GM23338 (cell line): ENCODE results near the gene GPR35. TPM values are rescaled to one million over a fixed set of nuclear protein-coding genes. Genes with fewer than 3 reads are reported as not detected.

Source experiments
- ATAC-seq: fragments of 200-7000 bp; cut with Tn5 transposase; 3 replicates; pipeline ENCODE4 v1.9.1; 2020
- DNase-seq: peaks from one replicate; pipeline ENCODE4 v3.0.0-alpha.2; 2015; ENCODE audit warnings: low spot score
- H2AFZ ChIP-seq: fragments of 200-600 bp; sonication (generic); 2 replicates; pipeline ENCODE4 v1.8.0; 2016; ENCODE audit warnings: antibody characterized with exemption, mild to moderate bottlenecking, moderate library complexity
- H3F3A ChIP-seq: fragments of 200-600 bp; sonication (generic); replicated peaks from 2 replicates; pipeline ENCODE4 v1.8.0; 2017; ENCODE audit warnings: antibody characterized with exemption, mixed run types, low read depth
- H3K27ac ChIP-seq: fragments of 200-600 bp; sonication (generic); 2 replicates; pipeline ENCODE4 v1.6.1; 2016; ENCODE audit warnings: low read depth
- H3K27me3 ChIP-seq: fragments of 200-600 bp; sonication (generic); 2 replicates; pipeline ENCODE4 v1.8.0; 2016; ENCODE audit warnings: mild to moderate bottlenecking, mixed run types, moderate library complexity; ENCODE audit not compliant: insufficient read depth
- H3K36me3 ChIP-seq: fragments of 200-600 bp; sonication (generic); 2 replicates; pipeline ENCODE4 v1.8.0; 2016; ENCODE audit warnings: mild to moderate bottlenecking; ENCODE audit not compliant: insufficient read depth
- H3K4me1 ChIP-seq: fragments of 200-600 bp; sonication (generic); 2 replicates; pipeline ENCODE4 v1.8.0; 2016; ENCODE audit warnings: mild to moderate bottlenecking, moderate library complexity; ENCODE audit not compliant: insufficient read depth
- H3K4me2 ChIP-seq: fragments of 200-600 bp; sonication (generic); 2 replicates; pipeline ENCODE4 v1.7.1; 2017; ENCODE audit warnings: mixed run types
- H3K4me3 ChIP-seq: fragments of 200-600 bp; sonication (generic); 2 replicates; pipeline ENCODE4 v1.6.1; 2016; ENCODE audit warnings: mixed run types
- H3K79me2 ChIP-seq: fragments of 200-600 bp; sonication (generic); replicated peaks from 2 replicates; pipeline ENCODE4 v1.8.0; 2017; ENCODE audit warnings: mild to moderate bottlenecking; ENCODE audit not compliant: insufficient read depth
- H3K9me2 ChIP-seq: fragments of 200-600 bp; sonication (generic); 2 replicates; pipeline ENCODE4 v1.8.0; 2017; ENCODE audit not compliant: insufficient read depth
- H4K20me1 ChIP-seq: fragments of 200-600 bp; sonication (generic); replicated peaks from 2 replicates; pipeline ENCODE4 v1.8.0; 2017; ENCODE audit warnings: mild to moderate bottlenecking; ENCODE audit not compliant: insufficient read depth
- H3K27ac Mint-ChIP-seq: 2 replicates; pipeline ENCODE4 v1.8.0; 2020; ENCODE audit warnings: inconsistent platforms, mild to moderate bottlenecking, moderate library complexity, mixed read lengths
- H3K27me3 Mint-ChIP-seq: 3 replicates; pipeline ENCODE4 v1.8.0; 2022; ENCODE audit warnings: low read depth, mild to moderate bottlenecking, moderate library complexity, mixed read lengths, inconsistent platforms; ENCODE audit not compliant: insufficient read depth, poor library complexity
- H3K36me3 Mint-ChIP-seq: 3 replicates; pipeline ENCODE4 v1.8.0; 2021; ENCODE audit warnings: low read depth, mild to moderate bottlenecking, inconsistent platforms, moderate library complexity, mixed read lengths
- H3K4me1 Mint-ChIP-seq: 3 replicates; pipeline ENCODE4 v1.8.0; 2020; ENCODE audit warnings: mild to moderate bottlenecking, inconsistent platforms, mixed read lengths
- H3K4me3 Mint-ChIP-seq: 3 replicates; pipeline ENCODE4 v1.8.0; 2021; ENCODE audit warnings: moderate library complexity, mild to moderate bottlenecking, inconsistent platforms, mixed read lengths
- H3K9me3 Mint-ChIP-seq: 3 replicates; pipeline ENCODE4 v1.8.0; 2020; ENCODE audit warnings: moderate library complexity, mild to moderate bottlenecking, inconsistent platforms, mixed read lengths
- CREB1 ChIP-seq: fragments of 250-450 bp; sonication (Bioruptor Pico); IDR thresholded peaks from 2 replicates; pipeline ENCODE4 v1.5.0; 2020; ENCODE audit warnings: low read depth, mild to moderate bottlenecking, moderate library complexity
- ETS1 ChIP-seq: IDR thresholded peaks from 2 replicates; pipeline ENCODE4 v1.6.1; 2016; ENCODE audit warnings: antibody characterized with exemption
- EZH2 ChIP-seq: fragments of 200-600 bp; sonication (generic); IDR thresholded peaks from one replicate; pipeline ENCODE4 v1.8.0; 2017; ENCODE audit warnings: antibody characterized with exemption, mild to moderate bottlenecking, low read depth; ENCODE audit not compliant: unreplicated experiment
- EZH2phosphoT487 ChIP-seq: fragments of 200-600 bp; sonication (generic); IDR thresholded peaks from one replicate; pipeline ENCODE4 v1.8.1; 2018; ENCODE audit warnings: antibody characterized with exemption; ENCODE audit not compliant: unreplicated experiment
- JUNB ChIP-seq: IDR thresholded peaks from one replicate; pipeline ENCODE4 v1.6.1; 2016; ENCODE audit warnings: antibody characterized with exemption; ENCODE audit not compliant: unreplicated experiment
- NANOG ChIP-seq: IDR thresholded peaks from 2 replicates; pipeline ENCODE4 v1.6.1; 2016; ENCODE audit warnings: antibody characterized with exemption, borderline replicate concordance
- POLR2AphosphoS5 ChIP-seq: IDR thresholded peaks from 2 replicates; pipeline ENCODE4 v1.6.1; 2016; ENCODE audit warnings: antibody characterized with exemption, low read depth
- REST ChIP-seq: IDR thresholded peaks from one replicate; pipeline ENCODE4 v1.6.1; 2018; ENCODE audit warnings: antibody characterized with exemption; ENCODE audit not compliant: unreplicated experiment
- STAT1 ChIP-seq: IDR thresholded peaks from one replicate; pipeline ENCODE4 v1.6.1; 2016; ENCODE audit warnings: antibody characterized with exemption; ENCODE audit not compliant: unreplicated experiment
- ZNF114 ChIP-seq: fragments of 250-450 bp; sonication (Bioruptor Pico); IDR thresholded peaks from 2 replicates; pipeline ENCODE4 v1.5.0; 2020; ENCODE audit warnings: mild to moderate bottlenecking, moderate library complexity
- ZNF331 ChIP-seq: fragments of 250-450 bp; sonication (Bioruptor Pico); IDR thresholded peaks from 2 replicates; pipeline ENCODE4 v1.5.0; 2020; ENCODE audit warnings: low read depth, mild to moderate bottlenecking, moderate library complexity
- polyA plus RNA-seq: library from polyadenylated mRNA; unstranded; fragments of >200 nt; fragmentation: Nextera tagmentation; extraction: Ambion mirVana; gene quantifications from 2 replicates; pipeline ENCODE4 v1.2.1, GENCODE V29; 2016
- total RNA-seq: library from RNA; depleted of rRNA; stranded (reverse); fragments of >200 nt; shearing (Covaris generic); gene quantifications from 2 replicates; pipeline ENCODE4 v1.2.3, GENCODE V29; 2014
- TF ChIP-seq, protein P1 (sequence below), 2 experiments: fragments of 200-600 bp in 1 of 2; sonication (generic) in 1 of 2; conservative IDR thresholded peaks; 2 replicates each; pipeline versions ENCODE4 v1.5.1 to v1.6.1; 2016 to 2017; ENCODE audit warnings: antibody characterized with exemption in 2 of 2, low read depth in 2 of 2, mild to moderate bottlenecking in 2 of 2, moderate library complexity in 1 of 2

Gene GPR35
- total and polyA plus RNA-seq, 2 experiments from 2014 or later: not detected

DNA sequence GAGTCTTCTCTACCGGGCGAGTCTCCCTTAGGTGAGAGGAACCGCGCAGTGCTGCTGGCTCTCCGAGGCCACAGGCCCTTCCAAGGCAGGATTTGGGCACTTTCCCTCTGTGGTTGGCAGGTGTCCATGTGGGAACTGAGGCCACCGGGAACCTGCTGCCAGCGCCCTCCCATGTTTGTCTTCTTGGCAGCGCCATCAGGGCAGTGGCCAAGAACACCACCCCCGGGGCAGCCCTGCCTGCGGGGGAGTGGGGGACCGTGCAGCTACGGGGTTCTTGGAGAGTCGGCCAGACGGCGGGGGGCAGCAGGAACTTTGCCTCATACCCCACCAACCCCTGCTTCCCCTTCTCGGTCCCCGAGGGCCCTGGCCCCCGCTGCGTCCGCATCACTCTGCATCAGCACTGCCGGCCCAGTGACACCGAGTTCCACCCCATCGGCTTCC is 28.8 kb upstream of the GPR35 start (continued):
- TF ChIP-seq ETS1: no peak
- TF ChIP-seq JUNB: no peak
- TF ChIP-seq, protein P1, sequence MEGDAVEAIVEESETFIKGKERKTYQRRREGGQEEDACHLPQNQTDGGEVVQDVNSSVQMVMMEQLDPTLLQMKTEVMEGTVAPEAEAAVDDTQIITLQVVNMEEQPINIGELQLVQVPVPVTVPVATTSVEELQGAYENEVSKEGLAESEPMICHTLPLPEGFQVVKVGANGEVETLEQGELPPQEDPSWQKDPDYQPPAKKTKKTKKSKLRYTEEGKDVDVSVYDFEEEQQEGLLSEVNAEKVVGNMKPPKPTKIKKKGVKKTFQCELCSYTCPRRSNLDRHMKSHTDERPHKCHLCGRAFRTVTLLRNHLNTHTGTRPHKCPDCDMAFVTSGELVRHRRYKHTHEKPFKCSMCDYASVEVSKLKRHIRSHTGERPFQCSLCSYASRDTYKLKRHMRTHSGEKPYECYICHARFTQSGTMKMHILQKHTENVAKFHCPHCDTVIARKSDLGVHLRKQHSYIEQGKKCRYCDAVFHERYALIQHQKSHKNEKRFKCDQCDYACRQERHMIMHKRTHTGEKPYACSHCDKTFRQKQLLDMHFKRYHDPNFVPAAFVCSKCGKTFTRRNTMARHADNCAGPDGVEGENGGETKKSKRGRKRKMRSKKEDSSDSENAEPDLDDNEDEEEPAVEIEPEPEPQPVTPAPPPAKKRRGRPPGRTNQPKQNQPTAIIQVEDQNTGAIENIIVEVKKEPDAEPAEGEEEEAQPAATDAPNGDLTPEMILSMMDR (conservative IDR thresholded peaks at IDR 0.05; ENCODE audit: low read depth in 2 of 2): no peak

- H3K9me3 Mint-ChIP-seq: no peaks in the 10 kb centered on the region
- no peak overlapping the region for H3K4me3 ChIP-seq
- H3K36me3 Mint-ChIP-seq: peaks cover 2% of the 10 kb centered on the region; the same call in 2 of the 3 replicates
- no peaks in the 10 kb centered on the region for H3K36me3 ChIP-seq
- H3K9me2 ChIP-seq: no peaks in the 10 kb centered on the region
- no peak overlapping the region for H3K27ac ChIP-seq
- peaks cover 1% of the 10 kb centered on the region for H3K27me3 Mint-ChIP-seq
- no peak for ATAC-seq
- no peak for DNase-seq
- H3K4me2 ChIP-seq: no peak overlapping the region
- no peak overlapping the region for H3K27ac Mint-ChIP-seq
- H4K20me1 ChIP-seq: peaks cover 3% of the 10 kb centered on the region
- no peaks in the 10 kb centered on the region; the same call in 2 of the 3 replicates for H3K4me1 Mint-ChIP-seq
- no peaks in the 10 kb centered on the region for H3F3A ChIP-seq
- H3K27me3 ChIP-seq: no peaks in the 10 kb centered on the region
- H3K4me3 Mint-ChIP-seq: no peak overlapping the region
- H2AFZ ChIP-seq: no peak overlapping the region
- H3K79me2 ChIP-seq: peaks cover 6% of the 10 kb centered on the region
- no peaks in the 10 kb centered on the region for H3K4me1 ChIP-seq
- TF ChIP-seq STAT1 (no peak), EZH2 (no peak), POLR2AphosphoS5 (no peak), CREB1 (CRISPR knock-in tag) (no peak), ETS1 (no peak), NANOG (no peak), ZNF114 (CRISPR knock-in tag) (no peak), REST (no peak), ZNF331 (CRISPR knock-in tag) (no peak), EZH2phosphoT487 (no peak)
- TF ChIP-seq, protein P1 (conservative IDR thresholded peaks at IDR 0.05; ENCODE audit: low read depth in 2 of 2): no peak
Measured at GRCh38 chr2:240597054-240597418, 28.2 kb upstream of the GPR35 start.
